HG02763 (cell line): ENCODE data around the gene CLASRP.
A peak's percentile ranks its signal among the peaks of the same experiment; 100 is the strongest.
"Not testable (repeated sequence)": the region's sequence is repeated elsewhere in the genome, so short reads cannot be mapped to it uniquely, and the experiment has no call there.

Source experiments
- ATAC-seq: cut with Tn5 transposase; IDR thresholded peaks from one replicate; pipeline ENCODE4 v1.9.1; 2021; ENCODE audit warnings: mild to moderate bottlenecking, moderate library complexity; ENCODE audit not compliant: unreplicated experiment

Gene CLASRP

GRCh38 chr19:45100201-45100600, 61.4 kb downstream of the CLASRP start:
- no peak for ATAC-seq

- ATAC-seq: no peak
These were observed 62.0 kb downstream of the CLASRP start for GRCh38 chr19:45100846-45101252.

- no peak for ATAC-seq
These were observed 63.0 kb downstream of the CLASRP start for GRCh38 chr19:45101806-45102205.

GRCh38 chr19:45102481-45102880, 63.6 kb downstream of the CLASRP start:
- ATAC-seq: no peak

GRCh38 chr19:45103156-45103507, 64.3 kb downstream of the CLASRP start:
- ATAC-seq: no peak

- ATAC-seq: no peak
These were observed 64.9 kb downstream of the CLASRP start for GRCh38 chr19:45103508-45104319.

GRCh38 chr19:45104658-45105349, 66.0 kb downstream of the CLASRP start:
- ATAC-seq: no peak

- ATAC-seq: not testable (repeated sequence)
These were observed 67.5 kb downstream of the CLASRP start for GRCh38 chr19:45106363-45106762.

- no peak for ATAC-seq
These were observed 68.8 kb downstream of the CLASRP start for GRCh38 chr19:45107621-45108150.

- no peak for ATAC-seq
These were observed 72.0 kb downstream of the CLASRP start for GRCh38 chr19:45110851-45111266.

GRCh38 chr19:45112111-45112827, 73.4 kb downstream of the CLASRP start:
- ATAC-seq: no peak

- ATAC-seq: no peak
These were observed 74.8 kb downstream of the CLASRP start for GRCh38 chr19:45113628-45114027.

GRCh38 chr19:45114116-45114515, 75.3 kb downstream of the CLASRP start:
- ATAC-seq: no peak

GRCh38 chr19:45115809-45116615, 77.2 kb downstream of the CLASRP start:
- ATAC-seq: no peak

- no peak for ATAC-seq
These were observed 78.3 kb downstream of the CLASRP start for GRCh38 chr19:45117167-45117594.

GRCh38 chr19:45117671-45118070, 78.8 kb downstream of the CLASRP start:
- no peak for ATAC-seq

GRCh38 chr19:45118106-45118505, 79.3 kb downstream of the CLASRP start:
- no peak for ATAC-seq

- peak; percentile 54 for ATAC-seq
These were observed 79.9 kb downstream of the CLASRP start for GRCh38 chr19:45118591-45119355.

- no peak for ATAC-seq
These were observed 80.7 kb downstream of the CLASRP start for GRCh38 chr19:45119582-45119981.
